Measurements from ENCODE around the gene ATP11C. TPM values are rescaled to one million over a fixed set of nuclear protein-coding genes. Genes with fewer than 3 reads are reported as not detected.
"Not testable (repeated sequence)": the region's sequence is repeated elsewhere in the genome, so short reads cannot be mapped to it uniquely, and the experiment has no call there.

Gene ATP11C
- total RNA-seq, 1 donor from 2014 or later = 3.2 TPM

DNA sequence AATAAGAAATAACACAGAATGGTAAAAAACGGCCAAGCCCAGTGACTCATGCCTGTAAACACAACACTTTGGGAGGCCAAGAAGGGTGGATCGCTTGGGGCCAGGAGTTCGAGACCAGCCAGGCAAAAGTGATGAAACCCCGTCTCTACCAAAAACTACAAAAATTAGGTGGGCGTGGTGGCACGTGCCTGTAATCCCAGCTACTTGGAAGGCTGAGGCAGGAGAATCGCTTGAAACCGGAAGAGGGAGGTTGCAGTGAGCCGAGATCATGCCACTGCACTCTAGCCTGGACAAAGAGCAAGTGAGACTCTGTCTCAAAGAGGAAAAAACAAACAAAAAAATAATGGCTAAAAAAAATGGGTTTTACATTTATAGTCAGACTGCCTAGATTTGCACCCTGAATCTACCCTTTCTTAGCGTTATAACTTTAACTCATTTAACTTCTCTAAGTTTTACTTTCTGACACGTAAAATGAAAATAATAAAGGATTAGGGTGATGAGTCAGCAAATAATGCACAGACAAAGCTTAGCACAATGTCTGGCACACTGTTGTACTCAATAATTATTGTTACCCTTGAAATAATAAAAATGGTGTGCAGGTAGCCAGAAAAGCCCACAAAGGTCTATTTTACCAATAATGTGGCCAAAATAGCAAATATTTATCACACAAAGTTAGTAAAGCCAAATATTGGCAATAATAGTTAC lies 55.0 kb downstream of the ATP11C start:
- DNase-seq (no peak), ATAC-seq (no peak)
- intact Hi-C loops (cut with micrococcal nuclease) = no loop called here

DNA sequence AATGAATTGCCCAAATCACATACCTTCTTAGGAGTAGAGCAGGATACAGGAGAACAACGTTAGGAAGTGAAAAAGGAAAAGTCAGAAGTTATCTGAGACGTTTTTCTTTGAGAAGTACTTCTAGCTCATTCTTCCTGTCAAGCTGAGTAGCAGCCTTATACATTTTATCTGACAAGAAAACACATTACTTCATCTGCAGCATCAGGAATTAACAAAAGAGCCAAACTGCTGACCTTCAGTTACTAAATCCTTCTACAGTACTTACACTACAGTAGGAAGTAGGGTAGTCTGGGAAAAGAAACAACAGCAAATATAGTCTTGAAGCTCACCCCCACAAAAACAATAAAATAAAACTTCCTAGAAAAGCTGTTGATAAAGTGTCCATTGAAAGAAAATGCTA lies 57.0 kb downstream of the ATP11C start:
- ATAC-seq (no peak), DNase-seq (no peak)
- intact Hi-C loops (cut with micrococcal nuclease) = no loop called here

DNA sequence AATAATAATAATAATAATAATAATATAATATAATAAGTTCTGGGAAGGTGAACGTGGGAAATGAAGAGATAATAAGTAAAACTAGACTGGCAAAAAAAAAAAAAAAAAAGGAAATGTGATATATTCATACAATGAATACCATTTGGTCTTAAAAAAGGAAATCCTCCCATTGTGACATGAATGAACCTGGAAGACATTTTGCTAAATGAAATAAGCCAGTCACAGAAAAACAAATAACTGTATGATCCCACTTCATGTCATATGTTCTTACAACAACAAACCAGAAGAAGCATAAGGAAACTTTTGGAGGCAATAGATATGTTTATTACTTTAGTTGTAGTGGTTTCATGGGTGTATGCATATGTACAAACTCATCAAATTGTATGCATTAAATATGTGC lies 63.1 kb downstream of the ATP11C start:
- intact Hi-C loops (cut with micrococcal nuclease) = no loop called here
- no peak for DNase-seq
- no peak for ATAC-seq

DNA sequence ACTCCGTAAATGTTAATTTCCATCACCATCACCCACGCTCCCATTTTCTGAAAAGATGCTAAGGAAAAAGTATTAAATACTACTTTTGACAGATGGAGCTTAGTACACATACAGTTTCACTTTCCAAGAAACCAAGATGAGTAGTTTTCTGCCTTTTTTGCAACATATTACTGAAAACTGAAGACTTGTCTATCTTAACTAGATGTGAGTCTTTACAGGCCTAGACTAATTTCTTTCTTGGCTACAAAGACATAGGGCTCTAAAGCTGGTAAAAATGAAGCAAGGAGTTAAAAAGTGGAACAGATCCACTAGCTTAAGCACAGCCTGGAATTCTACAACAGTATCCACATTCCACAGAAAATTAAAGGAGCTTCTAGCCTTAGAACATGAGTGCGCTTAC lies 68.2 kb downstream of the ATP11C start:
- no peak for ATAC-seq
- intact Hi-C loops (cut with micrococcal nuclease) = no loop called here
- DNase-seq = no peak

DNA sequence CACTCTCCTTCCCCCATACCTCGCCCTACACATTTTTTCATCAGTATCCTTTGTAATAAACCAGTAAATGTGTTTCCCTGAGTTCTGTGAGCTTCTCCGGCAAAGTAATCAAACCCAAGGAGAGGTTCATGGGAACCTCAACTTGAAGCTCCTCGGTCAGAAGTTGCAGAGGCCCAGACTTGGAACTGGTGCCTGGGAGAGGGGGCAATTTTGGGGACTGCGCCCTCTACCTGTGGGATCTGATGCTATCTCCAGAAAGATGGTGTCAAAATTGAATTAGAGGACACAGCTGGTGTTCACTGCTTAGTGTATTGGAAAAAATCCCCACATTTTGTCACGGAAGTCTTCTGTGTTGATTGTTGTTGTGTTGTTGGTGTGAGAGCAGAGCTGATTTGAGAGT lies 70.6 kb downstream of the ATP11C start:
- DNase-seq = no peak
- intact Hi-C loops (cut with micrococcal nuclease) = no loop called here
- no peak for ATAC-seq

DNA sequence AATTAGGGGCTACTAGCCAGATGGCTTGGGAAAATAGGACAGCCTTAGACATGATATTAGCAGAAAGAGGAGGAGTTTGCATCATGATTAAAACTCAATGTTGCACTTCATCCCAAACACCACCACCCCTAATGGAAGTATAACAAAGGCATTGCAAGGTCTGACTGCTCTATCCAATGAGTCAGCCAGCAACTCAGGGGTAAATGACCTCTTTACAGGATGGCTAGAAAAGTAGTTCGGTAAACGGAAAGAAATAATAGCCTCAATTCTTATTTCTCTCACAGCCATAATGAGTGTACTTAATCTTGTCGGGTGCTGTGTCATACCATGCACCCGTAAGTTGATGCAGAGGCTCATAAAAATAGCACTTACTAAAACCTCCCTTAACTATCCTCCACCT lies 76.0 kb downstream of the ATP11C start:
- intact Hi-C loops (cut with micrococcal nuclease); DNase-seq; ATAC-seq: not testable (repeated sequence)

DNA sequence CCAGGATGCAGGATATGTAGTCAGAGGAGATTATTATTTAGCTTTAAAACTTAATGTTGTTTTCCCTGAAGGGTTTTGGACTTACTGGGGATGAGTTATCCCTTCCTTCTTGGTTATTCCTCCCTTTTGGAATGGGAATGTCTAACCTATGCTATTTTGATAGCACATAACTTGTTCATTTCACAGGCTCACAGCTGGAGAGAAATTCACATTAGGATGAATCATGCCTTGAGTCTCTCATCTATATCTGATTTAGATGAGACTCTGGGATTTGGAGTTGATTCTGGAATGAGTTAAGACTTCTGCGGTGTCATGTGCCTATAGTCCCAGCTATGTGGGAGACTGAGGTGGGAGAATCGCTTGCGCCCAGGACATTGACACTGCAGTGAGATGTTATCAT lies 81.1 kb downstream of the ATP11C start:
- DNase-seq (no peak), ATAC-seq (no peak)
- intact Hi-C loops (cut with micrococcal nuclease) = no loop called here

DNA sequence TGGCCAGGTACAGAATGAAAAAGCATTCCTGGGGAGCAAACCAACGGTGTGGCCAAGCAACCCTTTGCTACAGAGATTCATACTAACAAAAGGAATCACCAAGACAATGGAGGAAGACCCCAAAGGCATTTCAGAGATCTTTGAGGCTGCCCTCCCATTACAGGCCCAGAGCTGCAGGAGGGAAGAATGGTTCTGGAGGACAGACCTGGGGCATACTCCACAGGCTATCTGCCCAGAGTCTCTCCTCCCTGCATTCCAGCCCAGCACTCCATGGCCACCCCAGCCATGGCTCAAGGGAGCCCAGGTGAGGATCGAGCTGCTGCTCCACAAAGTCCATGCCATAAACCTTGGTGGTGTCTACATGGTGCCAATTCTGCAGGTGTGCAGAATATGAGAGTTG lies 81.9 kb downstream of the ATP11C start:
- ATAC-seq (no peak), DNase-seq (no peak)
- intact Hi-C loops (cut with micrococcal nuclease) = no loop called here

DNA sequence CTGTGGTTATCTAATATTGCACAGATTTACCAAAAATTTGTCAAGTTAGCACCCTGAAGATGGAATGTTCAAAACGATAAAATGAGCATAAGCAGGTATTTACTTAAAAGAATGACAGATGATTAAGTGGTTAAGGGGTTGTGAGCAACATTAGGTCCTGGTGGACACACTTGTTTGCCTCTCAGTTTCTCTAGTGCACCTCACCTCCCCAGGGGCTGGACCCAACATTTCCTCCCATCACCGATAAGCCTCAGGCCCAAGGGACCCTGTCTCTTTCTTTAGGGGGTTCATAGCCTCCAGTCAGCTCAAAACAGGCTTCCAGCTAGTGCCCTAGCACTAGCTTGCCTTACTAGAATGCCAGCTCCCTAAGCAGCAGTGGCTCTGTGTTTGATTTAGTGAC lies 88.0 kb downstream of the ATP11C start:
- DNase-seq = no peak
- intact Hi-C loops (cut with micrococcal nuclease) = no loop called here

DNA sequence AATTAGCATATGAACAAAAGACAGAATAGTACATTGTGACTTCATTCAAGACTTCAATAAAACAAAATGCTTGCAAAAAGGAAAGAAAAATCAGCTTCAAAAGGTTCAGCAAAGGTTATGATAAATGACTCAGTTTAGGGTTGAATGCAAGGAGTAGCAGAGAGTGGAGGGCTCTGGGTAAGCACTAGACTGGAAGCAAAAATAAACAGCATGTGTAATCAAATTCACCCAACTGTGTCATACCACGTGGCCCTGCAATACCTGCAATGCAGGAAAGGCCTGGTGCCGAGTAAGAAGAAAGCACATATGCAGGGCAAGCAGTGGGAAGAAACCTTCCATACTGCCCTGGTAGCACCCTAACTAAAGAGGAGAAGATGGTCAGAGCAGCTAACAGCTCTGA lies 88.7 kb downstream of the ATP11C start:
- ATAC-seq (no peak), DNase-seq (no peak)
- intact Hi-C loops (cut with micrococcal nuclease) = no loop called here

More for the DNA sequence above, 88.0 kb downstream of the ATP11C start:
- ATAC-seq = no peak

DNA sequence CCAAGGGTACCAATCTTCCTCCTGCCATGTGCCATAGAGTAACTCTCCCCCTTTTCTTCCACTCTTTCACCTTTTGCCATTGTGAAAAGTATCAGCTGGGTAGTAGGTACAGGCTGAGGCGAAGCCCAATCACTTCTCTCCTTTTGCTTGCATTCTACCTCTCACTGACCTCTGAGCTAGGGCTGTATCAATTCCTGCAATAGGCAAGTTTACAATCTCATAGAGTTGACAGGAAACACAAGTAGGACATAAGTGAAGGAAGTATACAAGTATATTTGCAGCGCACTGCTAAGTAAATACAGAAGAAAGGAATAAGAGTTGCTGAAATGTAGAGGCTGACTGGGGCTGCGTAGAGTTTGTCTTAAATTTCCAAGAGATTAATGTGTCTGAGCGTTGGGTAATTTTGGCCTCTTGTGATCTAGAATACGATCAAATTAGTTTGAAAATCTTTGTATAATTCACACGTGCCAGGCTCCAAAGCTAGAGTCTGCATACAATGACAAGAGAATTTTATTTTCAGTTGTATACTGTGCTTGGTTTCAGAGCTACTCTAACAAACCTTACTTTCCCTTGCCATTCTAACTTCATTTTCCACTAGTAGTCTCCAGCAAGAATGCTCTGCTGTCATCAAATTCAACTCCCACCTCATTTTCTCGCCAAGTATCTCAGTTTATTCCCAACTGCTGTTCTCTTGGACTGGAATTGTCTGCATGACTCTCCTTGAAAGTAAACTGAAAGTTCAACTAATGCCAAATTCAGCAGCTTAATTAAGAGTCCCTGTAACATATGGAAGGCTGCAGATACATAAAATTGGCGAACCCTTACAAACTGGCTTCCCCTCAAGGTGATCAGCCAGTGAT lies 90.3 kb downstream of the ATP11C start:
- ATAC-seq (no peak), DNase-seq (no peak)
- intact Hi-C loops (cut with micrococcal nuclease) = no loop called here

DNA sequence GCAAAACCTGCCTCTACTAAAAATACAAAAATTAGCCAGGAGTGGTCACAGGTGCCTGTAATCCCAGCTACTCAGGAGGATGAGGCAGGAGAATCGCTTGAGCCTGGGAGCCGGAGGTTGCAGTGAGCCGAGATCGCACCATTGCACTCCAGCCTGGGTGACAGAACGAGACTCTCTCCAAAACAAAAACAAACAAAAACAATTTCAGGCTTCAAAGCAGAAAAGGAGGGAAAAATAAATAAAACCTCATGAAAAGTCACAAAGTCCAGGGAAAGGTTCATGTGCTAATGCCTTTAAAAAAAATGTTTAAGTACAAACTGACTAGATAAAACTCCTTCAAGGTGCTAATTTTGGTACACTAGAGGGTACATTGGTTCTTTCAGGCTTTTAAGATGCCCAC lies 96.5 kb downstream of the ATP11C start:
- intact Hi-C loops (cut with micrococcal nuclease); DNase-seq; ATAC-seq: not testable (repeated sequence)

DNA sequence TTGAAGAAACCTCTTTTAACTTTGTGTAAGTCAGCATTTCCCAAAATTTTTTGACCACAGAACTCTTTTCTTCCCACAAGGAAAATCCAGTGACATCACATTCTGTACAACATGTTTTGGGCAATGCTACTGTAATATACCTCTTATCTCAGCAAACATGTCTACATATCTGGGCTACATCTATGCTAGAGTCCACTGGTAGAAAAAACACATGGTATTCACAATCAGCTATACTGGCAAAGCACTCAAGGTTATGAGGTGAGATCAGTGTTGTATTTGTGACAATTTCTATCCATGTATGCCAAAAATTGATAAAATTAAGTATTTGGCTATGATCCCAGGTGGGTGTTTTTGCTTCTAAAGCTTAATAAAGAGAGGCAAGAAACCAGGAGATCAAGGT lies 98.0 kb downstream of the ATP11C start:
- intact Hi-C loops (cut with micrococcal nuclease) = no loop called here
- no peak for DNase-seq
- ATAC-seq = no peak

DNA sequence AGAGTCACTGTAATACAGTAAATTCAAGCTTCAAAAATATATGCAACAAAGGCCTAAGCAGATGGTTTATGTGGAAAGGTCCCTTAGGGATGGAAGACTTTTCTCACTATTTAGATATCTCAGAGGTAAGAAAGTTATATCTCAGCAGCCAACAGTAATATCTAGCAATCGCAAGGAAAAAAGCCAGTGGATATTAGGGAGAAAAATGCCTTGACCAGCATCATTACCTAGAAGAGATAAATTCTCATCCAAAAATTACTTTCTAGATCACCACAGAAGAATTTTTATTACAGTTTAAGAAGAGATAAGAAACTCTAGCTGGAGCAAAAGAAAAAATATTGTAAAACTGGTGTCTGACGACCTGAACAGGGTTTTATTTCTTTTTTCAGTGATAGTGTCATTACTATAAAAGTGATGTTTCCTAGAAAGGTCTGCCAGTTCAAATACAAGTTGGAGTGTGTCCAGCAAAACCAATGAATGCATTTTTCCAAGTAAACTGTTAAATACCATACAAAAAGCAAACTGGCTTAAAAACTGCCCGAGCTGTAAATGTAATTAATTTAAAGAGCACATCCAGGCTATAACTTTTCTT lies 100.0 kb downstream of the ATP11C start:
- intact Hi-C loops (cut with micrococcal nuclease) = no loop called here

DNA sequence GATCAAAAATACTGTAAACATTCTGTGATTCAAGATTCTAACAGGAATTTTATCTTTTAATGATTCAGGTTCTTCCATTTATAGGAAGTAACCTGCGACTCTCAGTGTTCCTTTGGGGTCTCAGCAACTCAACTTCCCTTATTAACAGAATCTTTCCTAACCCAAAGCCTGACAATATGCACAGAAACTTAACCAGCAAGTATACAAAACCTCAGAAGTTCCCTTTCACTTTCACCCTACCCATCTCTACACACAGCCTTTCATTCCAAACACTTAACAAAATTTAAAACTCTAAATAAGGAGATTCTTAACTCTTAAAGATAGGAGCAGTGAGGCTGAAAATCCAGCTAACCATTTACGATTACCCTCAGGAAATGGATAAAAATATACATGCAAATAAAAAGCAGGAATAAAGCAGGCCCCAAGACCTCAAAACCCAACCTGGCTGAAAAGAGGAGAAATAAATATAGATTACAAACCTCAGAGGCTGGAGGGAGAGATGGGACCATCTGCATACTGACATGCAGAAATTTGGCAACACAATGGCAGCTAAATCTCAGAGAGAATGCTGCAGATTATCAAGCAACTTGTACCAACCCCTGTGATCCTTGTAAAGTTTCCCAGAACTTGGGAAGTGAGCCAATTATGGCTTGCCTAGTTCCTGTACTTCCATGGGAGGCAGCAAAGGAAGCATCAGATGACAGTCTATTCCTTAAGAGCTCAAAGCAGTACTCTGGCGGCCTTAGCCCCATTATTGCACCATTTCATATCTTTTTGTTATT lies 101.0 kb downstream of the ATP11C start:
- intact Hi-C loops (cut with micrococcal nuclease) = no loop called here
- no peak for DNase-seq
- ATAC-seq = peak; percentile 67

More for the DNA sequence above, 100.0 kb downstream of the ATP11C start:
- DNase-seq (no peak), ATAC-seq (no peak)

DNA sequence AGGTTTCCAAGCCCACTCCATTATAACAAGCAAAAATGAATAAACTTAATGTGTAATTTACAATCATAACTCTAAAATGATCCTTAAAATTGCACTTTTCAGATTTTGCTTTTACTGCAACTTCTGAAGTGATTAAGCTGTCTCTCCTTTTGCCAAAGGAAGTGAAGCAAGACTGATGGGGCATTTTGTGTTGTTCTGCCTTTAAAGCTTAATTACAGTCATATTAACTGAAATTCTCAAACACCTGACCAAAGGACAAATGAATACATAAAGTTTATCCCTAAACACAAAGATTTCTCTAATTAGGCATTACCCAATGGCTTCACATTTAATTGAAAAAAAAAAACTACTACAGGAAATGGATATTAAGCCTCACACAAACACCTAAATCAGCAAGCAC lies 101.8 kb downstream of the ATP11C start:
- no peak for ATAC-seq
- DNase-seq = no peak
- intact Hi-C loops (cut with micrococcal nuclease) = no loop called here

DNA sequence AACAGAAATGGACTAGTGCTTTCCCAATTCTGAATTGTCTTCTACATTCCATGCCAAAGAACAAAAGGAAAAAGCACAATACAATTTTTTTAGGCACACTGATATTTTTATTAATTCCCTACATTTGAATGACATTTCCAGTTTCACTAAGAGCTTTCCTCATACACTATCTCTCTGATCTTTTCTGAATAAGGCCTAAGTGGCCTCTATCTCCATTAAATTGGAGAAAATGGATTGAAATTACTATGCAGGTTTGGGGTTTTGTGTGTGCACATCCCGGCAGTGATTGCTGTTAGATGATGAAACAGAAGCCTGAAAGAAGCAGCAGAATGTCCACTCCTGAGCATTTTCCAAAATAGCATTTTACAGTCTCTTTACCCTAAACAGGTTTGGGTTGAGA lies 104.0 kb downstream of the ATP11C start:
- ATAC-seq = no peak
- no peak for DNase-seq
- intact Hi-C loops (cut with micrococcal nuclease) = no loop called here

DNA sequence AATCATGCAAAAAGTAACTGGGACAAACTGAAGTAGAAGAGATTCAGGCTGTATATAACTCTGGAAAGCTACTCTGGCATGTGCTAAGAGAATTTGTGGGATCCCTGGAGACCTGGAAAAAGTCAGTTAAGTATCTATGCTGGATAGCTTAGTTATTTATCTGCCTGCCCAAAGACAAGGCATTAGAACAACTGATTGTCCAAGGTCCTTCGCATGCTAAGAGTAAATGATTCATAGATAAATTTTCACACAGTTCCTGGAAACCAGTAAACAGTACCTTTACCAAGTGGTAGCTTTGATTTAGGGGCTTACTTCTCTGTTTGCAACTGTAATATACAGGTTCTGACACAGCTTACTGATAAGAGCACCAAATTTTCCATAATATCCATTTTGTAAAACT lies 104.8 kb downstream of the ATP11C start:
- ATAC-seq = no peak
- intact Hi-C loops (cut with micrococcal nuclease) = no loop called here
- no peak for DNase-seq

All from left ventricle myocardium superior (tissue), 1 donor.